HepG2 (cell line): ENCODE measurements around the gene HBM. TPM values are rescaled to one million over a fixed set of nuclear protein-coding genes. Genes with fewer than 3 reads are reported as not detected.
A peak's percentile ranks its signal among the peaks of the same experiment; 100 is the strongest.

Experiments
- ARNT ChIP-seq: fragments of 450-650 bp; IDR thresholded peaks from 2 replicates; pipeline ENCODE4 v1.6.1; 2017
- DNMT3B ChIP-seq: conservative IDR thresholded peaks from 2 replicates; pipeline ENCODE4 v1.6.1; 2016; ENCODE audit warnings: missing biosample characterization, control low read depth
- GTF3A ChIP-seq: sonication (generic); formaldehyde crosslinking; conservative IDR thresholded peaks from 2 replicates; pipeline ENCODE4 v1.4.0; 2020; ENCODE audit warnings: mild to moderate bottlenecking, missing genetic modification reagents
- ISL2 ChIP-seq: sonication (generic); formaldehyde crosslinking; IDR thresholded peaks from 2 replicates; pipeline ENCODE4 v1.5.0; 2020; ENCODE audit warnings: missing genetic modification reagents
- LCORL ChIP-seq, 2 experiments: fragments of 450-650 bp in 1 of 2; sonication (generic) in 1 of 2; formaldehyde crosslinking in 1 of 2; IDR thresholded peaks; 2 replicates each; pipeline versions ENCODE4 v1.5.0 to v1.6.1; 2017 to 2020; ENCODE audit warnings: antibody characterized with exemption in 1 of 2, missing genetic modification reagents in 1 of 2
- PCBP1 ChIP-seq: fragments of 200-400 bp; formaldehyde crosslinking; IDR thresholded peaks from 2 replicates; pipeline ENCODE4 v1.6.1; 2017; ENCODE audit warnings: mild to moderate bottlenecking, low read depth, low read length, borderline replicate concordance
- RNF2 ChIP-seq: fragments of 450-650 bp; conservative IDR thresholded peaks from 2 replicates; pipeline ENCODE4 v1.6.1; 2016; ENCODE audit warnings: low read depth
- TGIF2 ChIP-seq: IDR thresholded peaks from 2 replicates; pipeline ENCODE4 v1.6.1; 2016; ENCODE audit warnings: control low read depth, missing compliant biosample characterization
- ZBTB21 ChIP-seq: sonication (generic); formaldehyde crosslinking; IDR thresholded peaks from 2 replicates; pipeline ENCODE4 v1.4.0; 2020; ENCODE audit warnings: missing genetic modification reagents
- ZFP82 ChIP-seq: sonication (generic); formaldehyde crosslinking; IDR thresholded peaks from 2 replicates; pipeline ENCODE4 v1.5.1; 2020; ENCODE audit warnings: mild to moderate bottlenecking, missing genetic modification reagents, borderline replicate concordance
- ZNF264 ChIP-seq: sonication (generic); formaldehyde crosslinking; IDR thresholded peaks from 2 replicates; pipeline ENCODE4 v1.4.0; 2020; ENCODE audit warnings: missing genetic modification reagents
- ZNF777 ChIP-seq: sonication (generic); formaldehyde crosslinking; IDR thresholded peaks from 2 replicates; pipeline ENCODE4 v1.4.0; 2020; ENCODE audit warnings: missing genetic modification reagents
- polyA plus RNA-seq, 8 experiments: library from polyadenylated mRNA; depleted of rRNA in 3 of 8; stranded (reverse) in 7 of 8; unstranded in 1 of 8; fragments of >200 nt; fragmentation: Illumina TruSeq in 4 of 8; extraction: Trizol in 4 of 8; gene quantifications; 2 replicates each; pipeline versions ENCODE4 v1.2.1 to v1.2.3, GENCODE V29; 2011 to 2016; ENCODE audit warnings: low read depth in 4 of 8, missing spikeins in 1 of 8, mixed read lengths in 1 of 8; ENCODE audit not compliant: insufficient read depth in 1 of 8
- total RNA-seq, 5 experiments: library from RNA; depleted of rRNA; stranded (reverse); fragments of >200 nt; fragmentation: Illumina TruSeq; extraction: Trizol; gene quantifications; 2 replicates each; pipeline ENCODE4 v1.2.3, GENCODE V29; 2016; ENCODE audit warnings: low read depth in 1 of 5
- TF ChIP-seq, protein P1 (sequence below): sonication (generic); formaldehyde crosslinking; IDR thresholded peaks from 2 replicates; pipeline ENCODE4 v1.8.1; 2023; ENCODE audit warnings: missing genetic modification reagents, inconsistent platforms, borderline replicate concordance
- TF ChIP-seq, protein P2 (sequence below): sonication (generic); formaldehyde crosslinking; IDR thresholded peaks from 2 replicates; pipeline ENCODE4 v1.4.0; 2020; ENCODE audit warnings: missing genetic modification reagents, borderline replicate concordance
- TF ChIP-seq, protein P3 (sequence below): sonication (generic); formaldehyde crosslinking; IDR thresholded peaks from 2 replicates; pipeline ENCODE4 v1.5.0; 2020; ENCODE audit warnings: missing genetic modification reagents
- TF ChIP-seq, protein P4 (sequence below): IDR thresholded peaks from 2 replicates; pipeline ENCODE4 v1.6.1; 2016; ENCODE audit warnings: missing biosample characterization, missing genetic modification reagents, low read depth
- TF ChIP-seq, protein P5 (sequence below): sonication (generic); formaldehyde crosslinking; IDR thresholded peaks from 2 replicates; pipeline ENCODE4 v1.5.0; 2020; ENCODE audit warnings: mild to moderate bottlenecking, missing genetic modification reagents, borderline replicate concordance
- TF ChIP-seq, protein P6 (sequence below): sonication (generic); formaldehyde crosslinking; conservative IDR thresholded peaks from 2 replicates; pipeline ENCODE4 v1.8.0; 2022; ENCODE audit warnings: mild to moderate bottlenecking, moderate library complexity, missing genetic modification reagents

The HBM gene
- total and polyA plus RNA-seq, 2 of the 13 experiments (the other 11 are each of a cell fraction or from before 2014, with no cell fraction given) = not detected

DNA sequence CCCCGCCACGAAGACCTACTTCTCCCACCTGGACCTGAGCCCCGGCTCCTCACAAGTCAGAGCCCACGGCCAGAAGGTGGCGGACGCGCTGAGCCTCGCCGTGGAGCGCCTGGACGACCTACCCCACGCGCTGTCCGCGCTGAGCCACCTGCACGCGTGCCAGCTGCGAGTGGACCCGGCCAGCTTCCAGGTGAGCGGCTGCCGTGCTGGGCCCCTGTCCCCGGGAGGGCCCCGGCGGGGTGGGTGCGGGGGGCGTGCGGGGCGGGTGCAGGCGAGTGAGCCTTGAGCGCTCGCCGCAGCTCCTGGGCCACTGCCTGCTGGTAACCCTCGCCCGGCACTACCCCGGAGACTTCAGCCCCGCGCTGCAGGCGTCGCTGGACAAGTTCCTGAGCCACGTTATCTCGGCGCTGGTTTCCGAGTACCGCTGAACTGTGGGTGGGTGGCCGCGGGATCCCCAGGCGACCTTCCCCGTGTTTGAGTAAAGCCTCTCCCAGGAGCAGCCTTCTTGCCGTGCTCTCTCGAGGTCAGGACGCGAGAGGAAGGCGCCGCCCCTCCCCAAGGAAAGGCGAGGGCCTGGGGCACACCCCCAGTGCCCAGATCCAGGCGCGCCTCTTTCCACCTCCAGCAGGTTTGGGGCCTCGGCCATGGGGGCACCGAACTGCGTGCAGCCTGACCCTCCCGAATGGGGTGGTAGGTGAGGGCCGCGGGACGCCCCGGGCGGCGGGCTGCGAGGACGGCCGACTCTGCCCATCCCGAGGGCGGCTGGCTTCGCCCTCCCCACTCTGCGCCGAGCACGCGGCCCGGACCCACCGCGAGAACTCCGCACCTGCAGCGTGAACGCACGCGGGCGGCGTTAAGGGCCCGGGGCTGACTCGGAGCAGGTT is 15.1 kb downstream of the HBM start (continued):
- TF ChIP-seq, protein P1, sequence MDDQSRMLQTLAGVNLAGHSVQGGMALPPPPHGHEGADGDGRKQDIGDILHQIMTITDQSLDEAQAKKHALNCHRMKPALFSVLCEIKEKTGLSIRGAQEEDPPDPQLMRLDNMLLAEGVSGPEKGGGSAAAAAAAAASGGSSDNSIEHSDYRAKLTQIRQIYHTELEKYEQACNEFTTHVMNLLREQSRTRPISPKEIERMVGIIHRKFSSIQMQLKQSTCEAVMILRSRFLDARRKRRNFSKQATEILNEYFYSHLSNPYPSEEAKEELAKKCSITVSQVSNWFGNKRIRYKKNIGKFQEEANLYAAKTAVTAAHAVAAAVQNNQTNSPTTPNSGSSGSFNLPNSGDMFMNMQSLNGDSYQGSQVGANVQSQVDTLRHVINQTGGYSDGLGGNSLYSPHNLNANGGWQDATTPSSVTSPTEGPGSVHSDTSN (CRISPR knock-in tag) = peak; percentile 93
- TF ChIP-seq ISL2 (CRISPR knock-in tag) (peak; percentile 78), ZBTB21 (CRISPR knock-in tag) (no peak), ZNF264 (peak; percentile 88), LCORL (IDR thresholded peaks at IDR 0.05) (no peak), LCORL (CRISPR knock-in tag; IDR thresholded peaks at IDR 0.05) (peak; percentile 93), ARNT (no peak), RNF2 (peak; percentile 99), DNMT3B (CRISPR knock-in tag) (no peak), PCBP1 (no peak), ZNF777 (peak; percentile 86; the same call in 1 of the 2 replicates), TGIF2 (0 out of 2 replicates have a peak, but pooled peaks have one; percentile 61), GTF3A (0 out of 2 replicates have a peak, but pooled peaks have one; percentile 48), ZFP82 (peak; percentile 91; the same call in 1 of the 2 replicates)
- TF ChIP-seq, protein P2, sequence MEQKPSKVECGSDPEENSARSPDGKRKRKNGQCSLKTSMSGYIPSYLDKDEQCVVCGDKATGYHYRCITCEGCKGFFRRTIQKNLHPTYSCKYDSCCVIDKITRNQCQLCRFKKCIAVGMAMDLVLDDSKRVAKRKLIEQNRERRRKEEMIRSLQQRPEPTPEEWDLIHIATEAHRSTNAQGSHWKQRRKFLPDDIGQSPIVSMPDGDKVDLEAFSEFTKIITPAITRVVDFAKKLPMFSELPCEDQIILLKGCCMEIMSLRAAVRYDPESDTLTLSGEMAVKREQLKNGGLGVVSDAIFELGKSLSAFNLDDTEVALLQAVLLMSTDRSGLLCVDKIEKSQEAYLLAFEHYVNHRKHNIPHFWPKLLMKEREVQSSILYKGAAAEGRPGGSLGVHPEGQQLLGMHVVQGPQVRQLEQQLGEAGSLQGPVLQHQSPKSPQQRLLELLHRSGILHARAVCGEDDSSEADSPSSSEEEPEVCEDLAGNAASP (CRISPR knock-in tag) = peak; percentile 83
- TF ChIP-seq, protein P3, sequence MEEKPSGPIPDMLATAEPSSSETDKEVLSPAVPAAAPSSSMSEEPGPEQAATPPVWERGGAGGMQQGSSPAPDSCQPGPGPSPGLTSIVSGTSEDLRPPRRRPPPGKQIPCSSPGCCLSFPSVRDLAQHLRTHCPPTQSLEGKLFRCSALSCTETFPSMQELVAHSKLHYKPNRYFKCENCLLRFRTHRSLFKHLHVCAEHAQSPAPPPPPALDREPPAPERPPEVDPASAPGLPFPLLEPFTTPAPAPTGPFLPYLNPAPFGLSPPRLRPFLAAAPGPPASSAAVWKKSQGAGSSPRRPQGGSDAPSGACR (CRISPR knock-in tag) = peak; percentile 98; the same call in 1 of the 2 replicates
- TF ChIP-seq, protein P4, sequence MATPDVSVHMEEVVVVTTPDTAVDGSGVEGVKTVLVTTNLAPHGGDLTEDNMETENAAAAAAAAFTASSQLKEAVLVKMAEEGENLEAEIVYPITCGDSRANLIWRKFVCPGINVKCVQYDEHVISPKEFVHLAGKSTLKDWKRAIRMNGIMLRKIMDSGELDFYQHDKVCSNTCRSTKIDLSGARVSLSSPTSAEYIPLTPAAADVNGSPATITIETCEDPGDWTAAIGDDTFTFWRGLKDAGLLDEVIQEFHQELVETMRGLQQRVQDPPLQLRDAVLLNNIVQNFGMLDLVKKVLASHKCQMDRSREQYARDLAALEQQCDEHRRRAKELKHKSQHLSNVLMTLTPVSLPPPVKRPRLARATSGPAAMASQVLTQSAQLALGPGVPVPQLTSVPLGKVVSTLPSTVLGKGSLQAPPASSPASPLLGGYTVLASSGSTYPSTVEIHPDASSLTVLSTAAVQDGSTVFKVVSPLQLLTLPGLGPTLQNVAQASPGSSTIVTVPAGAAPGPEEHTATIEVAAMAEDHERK (CRISPR knock-in tag) = no peak; the same call in 1 of the 2 replicates
- TF ChIP-seq, protein P5, sequence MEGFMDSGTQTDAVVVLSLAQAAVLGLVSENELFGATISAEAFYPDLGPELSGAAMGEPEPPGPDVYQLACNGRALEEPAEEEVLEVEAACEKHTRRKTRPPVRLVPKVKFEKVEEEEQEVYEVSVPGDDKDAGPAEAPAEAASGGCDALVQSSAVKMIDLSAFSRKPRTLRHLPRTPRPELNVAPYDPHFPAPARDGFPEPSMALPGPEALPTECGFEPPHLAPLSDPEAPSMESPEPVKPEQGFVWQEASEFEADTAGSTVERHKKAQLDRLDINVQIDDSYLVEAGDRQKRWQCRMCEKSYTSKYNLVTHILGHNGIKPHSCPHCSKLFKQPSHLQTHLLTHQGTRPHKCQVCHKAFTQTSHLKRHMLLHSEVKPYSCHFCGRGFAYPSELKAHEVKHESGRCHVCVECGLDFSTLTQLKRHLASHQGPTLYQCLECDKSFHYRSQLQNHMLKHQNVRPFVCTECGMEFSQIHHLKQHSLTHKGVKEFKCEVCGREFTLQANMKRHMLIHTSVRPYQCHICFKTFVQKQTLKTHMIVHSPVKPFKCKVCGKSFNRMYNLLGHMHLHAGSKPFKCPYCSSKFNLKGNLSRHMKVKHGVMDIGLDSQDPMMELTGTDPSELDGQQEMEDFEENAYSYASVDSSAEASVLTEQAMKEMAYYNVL (CRISPR knock-in tag) = peak; percentile 75; the same call in 1 of the 2 replicates
- TF ChIP-seq, protein P6, sequence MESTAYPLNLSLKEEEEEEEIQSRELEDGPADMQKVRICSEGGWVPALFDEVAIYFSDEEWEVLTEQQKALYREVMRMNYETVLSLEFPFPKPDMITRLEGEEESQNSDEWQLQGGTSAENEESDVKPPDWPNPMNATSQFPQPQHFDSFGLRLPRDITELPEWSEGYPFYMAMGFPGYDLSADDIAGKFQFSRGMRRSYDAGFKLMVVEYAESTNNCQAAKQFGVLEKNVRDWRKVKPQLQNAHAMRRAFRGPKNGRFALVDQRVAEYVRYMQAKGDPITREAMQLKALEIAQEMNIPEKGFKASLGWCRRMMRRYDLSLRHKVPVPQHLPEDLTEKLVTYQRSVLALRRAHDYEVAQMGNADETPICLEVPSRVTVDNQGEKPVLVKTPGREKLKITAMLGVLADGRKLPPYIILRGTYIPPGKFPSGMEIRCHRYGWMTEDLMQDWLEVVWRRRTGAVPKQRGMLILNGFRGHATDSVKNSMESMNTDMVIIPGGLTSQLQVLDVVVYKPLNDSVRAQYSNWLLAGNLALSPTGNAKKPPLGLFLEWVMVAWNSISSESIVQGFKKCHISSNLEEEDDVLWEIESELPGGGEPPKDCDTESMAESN (CRISPR knock-in tag) = peak; percentile 96
